Fibroblast of mammary gland (primary cell): ENCODE results near the gene RETREG1.
A peak's percentile ranks its signal among the peaks of the same experiment; 100 is the strongest.
"Not testable (repeated sequence)": the region's sequence is repeated elsewhere in the genome, so short reads cannot be mapped to it uniquely, and the experiment has no call there.

ENCODE experiments used
- DNase-seq: peaks from one replicate; pipeline ENCODE4 v3.0.0-alpha.2; 2010; ENCODE audit warnings: low read depth
- H3K4me3 ChIP-seq: 2 replicates; pipeline ENCODE4 v1.5.1; 2011; ENCODE audit warnings: low read depth, mild to moderate bottlenecking, low read length, moderate library complexity; ENCODE audit not compliant: control insufficient read depth
- CTCF ChIP-seq: conservative IDR thresholded peaks from 2 replicates; pipeline ENCODE4 v1.5.1; 2011; ENCODE audit warnings: low read depth, low read length, inconsistent platforms; ENCODE audit not compliant: control insufficient read depth, insufficient read depth

The RETREG1 gene

DNA sequence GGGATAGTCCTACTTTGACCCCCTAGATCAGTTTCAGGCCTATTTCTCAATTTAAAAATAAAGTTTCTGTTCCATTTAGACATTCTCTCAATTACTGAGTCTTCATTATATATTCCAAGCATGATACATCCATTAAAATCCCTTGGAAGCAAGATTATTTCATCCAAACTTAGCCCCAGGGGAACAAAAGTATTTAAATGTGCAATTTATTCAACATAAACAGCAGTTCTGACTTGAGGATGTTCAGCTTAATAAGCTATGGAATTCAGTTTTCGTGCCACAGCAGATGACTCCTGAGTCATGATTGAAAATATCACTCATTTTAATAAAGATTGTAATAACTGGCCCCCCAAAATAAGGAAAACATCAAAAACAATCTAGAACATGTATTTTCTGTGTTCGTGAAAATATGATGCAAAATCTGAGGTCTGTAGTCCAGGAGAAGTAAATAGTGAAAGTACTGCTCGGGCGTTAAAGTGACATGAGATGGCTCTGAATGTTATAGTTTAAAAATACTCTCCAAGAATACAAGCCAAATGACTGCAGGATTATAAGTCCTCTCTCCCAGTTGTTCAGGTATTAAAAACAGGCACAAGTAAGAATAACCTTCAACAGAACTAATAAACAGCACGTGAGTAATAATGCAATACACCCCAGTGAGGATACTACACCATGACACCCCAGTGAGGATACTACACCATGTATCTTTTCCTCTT, 67.1 kb downstream of the RETREG1 start:
- DNase-seq, result peak; percentile 23
- TF ChIP-seq CTCF, result no peak
- no peak overlapping the region for H3K4me3 ChIP-seq

- no peak for TF ChIP-seq CTCF
Observed at GRCh38 chr5:16548812-16549211, 68.0 kb downstream of the RETREG1 start.

GRCh38 chr5:16548115-16548514, 68.7 kb downstream of the RETREG1 start:
- no peak overlapping the region for H3K4me3 ChIP-seq
- no peak for DNase-seq
- TF ChIP-seq CTCF, result no peak

More at GRCh38 chr5:16548812-16549211, 68.0 kb downstream of the RETREG1 start:
- no peak for DNase-seq
- no peak overlapping the region for H3K4me3 ChIP-seq

DNA sequence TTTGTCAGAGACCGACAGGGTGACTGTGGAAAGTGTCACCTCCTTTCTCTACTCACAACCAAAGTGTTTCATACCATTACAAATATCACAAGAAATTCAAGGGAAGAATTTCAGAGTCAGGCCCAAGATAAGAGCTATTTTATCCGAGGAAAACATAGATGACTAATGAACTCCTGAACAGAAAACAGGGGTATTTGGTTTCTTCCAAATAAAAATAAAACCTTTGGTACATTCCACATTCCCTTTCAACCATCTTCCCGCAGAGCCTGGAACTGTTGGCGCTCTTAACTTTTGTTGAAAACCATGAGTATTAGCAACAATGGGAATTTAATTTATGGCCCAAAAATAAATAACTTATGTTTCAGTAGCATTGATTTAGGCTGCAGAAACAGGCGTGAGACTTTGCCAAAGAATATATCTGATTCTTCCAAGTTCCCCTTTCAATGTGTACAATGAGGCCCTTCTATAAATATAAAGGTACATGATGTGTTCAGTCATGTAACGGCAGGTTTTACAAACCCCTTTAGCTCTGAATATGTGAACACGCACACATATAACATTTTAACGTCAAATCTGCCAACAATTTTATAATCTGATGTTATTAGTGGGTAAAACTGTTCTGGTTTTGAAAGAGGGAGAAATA, 69.5 kb downstream of the RETREG1 start:
- no peak for DNase-seq
- H3K4me3 ChIP-seq, result no peak overlapping the region
- TF ChIP-seq CTCF, result no peak

DNA sequence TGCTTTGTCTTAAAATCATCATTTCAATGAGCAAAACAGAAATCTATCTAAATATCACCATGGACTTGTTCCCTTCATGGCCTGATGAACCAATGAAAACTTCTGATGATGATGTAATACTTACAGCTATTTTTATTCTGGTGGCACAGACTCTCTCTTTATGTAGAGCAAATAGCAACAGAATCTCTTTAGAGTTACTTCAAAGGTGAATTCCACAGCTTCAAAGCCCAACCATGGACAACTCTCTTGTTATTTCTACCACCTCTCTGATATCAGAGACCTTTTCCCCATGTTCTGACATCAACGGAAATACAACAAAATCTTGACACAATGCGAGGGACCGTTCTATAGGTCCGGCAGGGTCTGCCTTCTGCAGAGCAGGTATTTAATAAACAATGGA, 70.1 kb downstream of the RETREG1 start:
- no peak overlapping the region for H3K4me3 ChIP-seq
- no peak for DNase-seq
- no peak for TF ChIP-seq CTCF

GRCh38 chr5:16544607-16545374, 72.0 kb downstream of the RETREG1 start:
- H3K4me3 ChIP-seq, result no peak overlapping the region
- TF ChIP-seq CTCF, result no peak
- DNase-seq, result no peak

GRCh38 chr5:16543206-16543605, 73.6 kb downstream of the RETREG1 start:
- not testable (repeated sequence) for H3K4me3 ChIP-seq
- peak; percentile 75 for DNase-seq
